Kidney (tissue), 14 donors: ENCODE data around the gene IFNK. TPM values are rescaled to one million over a fixed set of nuclear protein-coding genes. Genes with fewer than 3 reads are reported as not detected.

Source experiments
- DNase-seq, 5 donors: peaks; one replicate each; pipeline ENCODE4 v3.0.0-alpha.2; 2013 to 2020
- FAIRE-seq: peaks from 2 replicates; lab custom pipeline; 2012; peaks lifted over from hg19 to GRCh38; lab: Jason Lieb, UNC
- H3K27ac ChIP-seq, 2 donors: one replicate each; pipeline ENCODE4 v1.7.0; 2013; ENCODE audit warnings: low read depth in 2 of 2, low read length in 2 of 2, inconsistent platforms in 1 of 2
- H3K27me3 ChIP-seq: one replicate; pipeline ENCODE4 v1.7.1; 2013; ENCODE audit warnings: low read length, inconsistent platforms; ENCODE audit not compliant: control insufficient read depth, insufficient read depth
- H3K36me3 ChIP-seq, 3 donors: one replicate each; pipeline versions ENCODE4 v1.7.0 to v1.7.1; 2013; ENCODE audit warnings: low read length in 3 of 3, control low read depth in 1 of 3, inconsistent platforms in 1 of 3; ENCODE audit not compliant: insufficient read depth in 3 of 3, control insufficient read depth in 2 of 3
- H3K4me1 ChIP-seq, 3 donors: one replicate each; pipeline versions ENCODE4 v1.7.0 to v1.7.1; 2013; ENCODE audit warnings: low read length in 3 of 3, inconsistent platforms in 1 of 3, low read depth in 1 of 3; ENCODE audit not compliant: control insufficient read depth in 2 of 3, insufficient read depth in 2 of 3
- H3K4me3 ChIP-seq, 3 donors: one replicate each; pipeline versions ENCODE4 v1.7.0 to v1.8.1; 2013; ENCODE audit warnings: low read length in 3 of 3, control low read depth in 1 of 3, inconsistent platforms in 1 of 3
- H3K9ac ChIP-seq, 3 donors: one replicate each; pipeline versions ENCODE4 v1.7.0 to v1.7.1; 2013; ENCODE audit warnings: low read length in 3 of 3, control low read depth in 1 of 3, inconsistent platforms in 1 of 3
- H3K9me3 ChIP-seq, 3 donors: one replicate each; pipeline versions ENCODE4 v1.7.0 to v1.7.1; 2013; ENCODE audit warnings: low read length in 3 of 3, control low read depth in 1 of 3, inconsistent platforms in 1 of 3; ENCODE audit not compliant: control insufficient read depth in 2 of 3, insufficient read depth in 1 of 3
- intact Hi-C: fragments of 100-400 bp; cut with DNase I; formaldehyde crosslinking; loops from one replicate; pipeline ENCODE4 v1.11.1; 2022
- polyA plus RNA-seq: library from polyadenylated mRNA; stranded (reverse); fragments of 350-450 nt; fragmentation: Illumina TruSeq; extraction: RNeasy Lipid Tissue Mini Kit (QIAGEN cat#74804); gene quantifications from one replicate; pipeline ENCODE4 v1.2.3, GENCODE V29; 2014; ENCODE audit warnings: low read depth, low replicate concordance; ENCODE audit not compliant: insufficient read depth
- total RNA-seq: library from RNA; stranded (reverse); fragmentation: NEBNext Ultra II Directional; extraction: Animal tissue kit (Norgen Biotek cat#: 25700); gene quantifications from one replicate; pipeline ENCODE4 v1.2.1, GENCODE V29; 2021
- TF ChIP-seq, protein P1 (sequence below): IDR thresholded peaks from 3 replicates; pipeline ENCODE4 v1.5.1; 2012; ENCODE audit warnings: mild to moderate bottlenecking, moderate library complexity, borderline replicate concordance; ENCODE audit not compliant: insufficient read depth; ENCODE audit errors: extremely low read depth
- donor health status: control.
- donor health status: control.
- donor health status: control.
- donor health status: control.
- donor health status: control.
- donor health status: DM: yes; HTN: yes; CAD: no.
- donor health status: Normal renal cell carcinoma (clear cell type).

The IFNK gene
- total and polyA plus RNA-seq, 2 donors from 2014 or later, result not detected

DNA sequence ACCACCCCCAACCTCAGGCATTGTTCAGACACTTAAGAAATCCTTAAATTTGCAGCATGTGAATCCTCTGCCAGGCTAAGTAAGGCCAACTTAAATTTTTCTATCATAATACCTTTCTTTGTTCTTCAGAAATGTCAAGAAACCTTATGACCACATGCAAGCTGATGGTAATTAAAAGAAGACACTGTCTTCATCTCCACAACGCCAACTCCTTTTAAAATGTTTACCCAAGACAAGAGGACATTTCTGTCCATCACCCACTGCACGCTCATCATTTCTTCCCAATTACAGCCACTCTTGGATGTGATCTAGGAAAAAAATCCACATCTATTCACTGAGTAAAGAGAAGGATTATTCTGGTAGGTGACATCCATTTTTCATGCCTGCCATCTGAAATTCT, 6.1 kb upstream of the IFNK start:
- DNase-seq (no peak), FAIRE-seq (no peak)
- no peak overlapping the region for H3K9ac ChIP-seq
- H3K27me3 ChIP-seq, result no peaks in the 10 kb centered on the region
- no peaks in the 10 kb centered on the region for H3K36me3 ChIP-seq
- no peaks in the 10 kb centered on the region for H3K4me1 ChIP-seq
- H3K9me3 ChIP-seq, result no peaks in the 10 kb centered on the region
- no peak overlapping the region for H3K4me3 ChIP-seq
- intact Hi-C loops, result no loop called here
- TF ChIP-seq, protein P1, sequence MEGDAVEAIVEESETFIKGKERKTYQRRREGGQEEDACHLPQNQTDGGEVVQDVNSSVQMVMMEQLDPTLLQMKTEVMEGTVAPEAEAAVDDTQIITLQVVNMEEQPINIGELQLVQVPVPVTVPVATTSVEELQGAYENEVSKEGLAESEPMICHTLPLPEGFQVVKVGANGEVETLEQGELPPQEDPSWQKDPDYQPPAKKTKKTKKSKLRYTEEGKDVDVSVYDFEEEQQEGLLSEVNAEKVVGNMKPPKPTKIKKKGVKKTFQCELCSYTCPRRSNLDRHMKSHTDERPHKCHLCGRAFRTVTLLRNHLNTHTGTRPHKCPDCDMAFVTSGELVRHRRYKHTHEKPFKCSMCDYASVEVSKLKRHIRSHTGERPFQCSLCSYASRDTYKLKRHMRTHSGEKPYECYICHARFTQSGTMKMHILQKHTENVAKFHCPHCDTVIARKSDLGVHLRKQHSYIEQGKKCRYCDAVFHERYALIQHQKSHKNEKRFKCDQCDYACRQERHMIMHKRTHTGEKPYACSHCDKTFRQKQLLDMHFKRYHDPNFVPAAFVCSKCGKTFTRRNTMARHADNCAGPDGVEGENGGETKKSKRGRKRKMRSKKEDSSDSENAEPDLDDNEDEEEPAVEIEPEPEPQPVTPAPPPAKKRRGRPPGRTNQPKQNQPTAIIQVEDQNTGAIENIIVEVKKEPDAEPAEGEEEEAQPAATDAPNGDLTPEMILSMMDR, result no peak
- no peak overlapping the region for H3K27ac ChIP-seq

DNA sequence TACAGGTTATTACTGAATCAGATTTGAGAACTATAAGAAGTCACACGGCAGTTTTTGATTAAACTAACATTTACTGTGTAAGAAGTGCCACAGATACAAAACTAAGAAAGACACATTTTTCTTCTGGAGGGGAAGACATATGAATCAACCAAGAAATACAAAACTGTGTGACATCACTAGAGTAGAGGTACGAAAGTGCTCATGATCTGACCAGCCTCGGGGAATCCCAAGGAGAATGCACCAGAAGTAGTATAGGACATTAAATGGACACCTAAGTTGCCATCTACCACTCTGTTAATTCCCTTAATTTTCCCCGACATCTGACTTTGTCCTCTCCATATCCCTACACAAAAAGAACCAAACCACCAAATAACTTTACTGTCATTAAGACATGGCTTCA, 5.3 kb upstream of the IFNK start:
- no peaks in the 10 kb centered on the region for H3K36me3 ChIP-seq
- no peaks in the 10 kb centered on the region for H3K9me3 ChIP-seq
- no peak for FAIRE-seq
- no peak overlapping the region for H3K9ac ChIP-seq
- no peak overlapping the region for H3K4me3 ChIP-seq
- no peak overlapping the region for H3K27ac ChIP-seq
- TF ChIP-seq, protein P1, result no peak
- H3K4me1 ChIP-seq, result no peaks in the 10 kb centered on the region
- no peak for DNase-seq
- no peaks in the 10 kb centered on the region for H3K27me3 ChIP-seq
- intact Hi-C loops, result no loop called here

DNA sequence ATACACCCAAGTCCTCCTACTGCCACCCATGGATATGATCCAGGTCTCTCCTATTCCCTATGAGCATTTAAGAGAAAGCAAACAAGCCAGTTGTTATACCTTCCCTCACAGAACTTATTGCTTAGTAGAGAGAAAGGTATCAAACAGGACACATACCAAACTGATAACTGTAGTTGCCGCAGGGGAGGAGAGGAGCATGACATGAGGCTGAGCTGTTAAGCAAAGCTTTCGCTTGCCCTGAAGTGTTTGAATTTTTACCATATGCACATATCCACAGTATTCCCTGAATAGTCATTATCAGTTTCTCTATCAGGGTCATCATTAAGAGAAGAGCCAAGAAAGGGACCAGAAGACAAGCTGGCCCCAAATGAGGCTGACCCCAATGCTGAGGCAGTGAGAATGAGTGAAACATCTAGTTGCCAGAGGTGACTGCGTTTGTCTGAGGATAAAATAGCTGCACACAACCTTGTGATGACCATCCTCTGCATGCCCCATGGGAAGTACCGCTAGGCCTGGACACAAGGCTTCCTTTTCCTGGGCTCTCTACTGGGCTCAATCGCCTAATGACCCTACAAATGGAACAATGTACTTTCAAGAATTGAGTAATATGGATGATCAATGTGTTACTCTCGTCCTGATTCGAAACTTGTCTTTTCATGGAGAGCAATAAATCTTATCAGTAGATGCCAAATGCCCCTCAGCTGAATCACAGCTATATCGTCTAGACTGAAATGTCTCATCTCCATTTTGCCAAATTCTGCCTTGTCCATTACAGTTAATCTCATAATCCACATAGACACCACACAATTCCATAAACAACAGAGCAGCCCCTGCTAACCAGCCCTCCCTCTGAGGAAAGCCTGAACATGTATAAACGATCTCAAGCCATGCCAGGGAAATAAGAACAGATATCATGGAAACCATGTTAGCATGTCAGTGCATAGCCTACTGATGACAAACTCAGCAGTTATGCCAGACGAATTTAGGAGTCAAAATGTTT, 4.3 kb upstream of the IFNK start:
- DNase-seq (no peak), FAIRE-seq (no peak)
- TF ChIP-seq, protein P1, result no peak
- H3K9ac ChIP-seq, result no peak overlapping the region
- no peaks in the 10 kb centered on the region for H3K27me3 ChIP-seq
- no peaks in the 10 kb centered on the region for H3K9me3 ChIP-seq
- intact Hi-C loops, result loop anchor here (10.0 kb wide), 1 partner anchor 185 kb away; no protein-coding TSS in a partner anchor
- no peak overlapping the region for H3K4me3 ChIP-seq
- no peak overlapping the region for H3K27ac ChIP-seq
- H3K36me3 ChIP-seq, result peaks cover 0 to 2% (median 0%) of the 10 kb centered on the region in 3 donors
- H3K4me1 ChIP-seq, result no peaks in the 10 kb centered on the region
